ENCODE data around the gene CCR1. TPM values are rescaled to one million over a fixed set of nuclear protein-coding genes. Genes with fewer than 3 reads are reported as not detected.
"Not testable (repeated sequence)": the region's sequence is repeated elsewhere in the genome, so short reads cannot be mapped to it uniquely, and the experiment has no call there.

The CCR1 gene
- total RNA-seq, 4 donors from 2014 or later, result 0.26 to 2.2 (median 1.0) TPM

DNA sequence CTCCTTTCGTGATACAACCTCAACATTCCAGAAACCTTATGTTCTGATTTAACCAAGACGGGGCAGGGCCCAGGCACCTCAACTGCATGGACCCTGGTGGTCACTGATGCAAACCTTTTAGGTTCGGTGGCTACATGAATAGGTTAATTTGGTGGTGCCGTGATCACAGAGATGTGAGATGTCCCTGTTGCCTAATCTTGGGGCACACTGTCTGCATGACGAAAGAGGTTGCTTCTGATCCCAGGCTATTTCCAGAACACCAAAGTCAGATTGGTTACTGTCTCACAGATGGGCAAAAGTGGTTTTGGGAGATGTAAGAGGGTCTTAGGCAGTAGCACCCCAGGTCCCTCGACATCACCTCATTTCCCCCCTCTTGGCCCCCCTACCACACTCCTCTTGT, 4.0 kb upstream of the CCR1 start:
- no peak overlapping the region for H3K27ac ChIP-seq
- 69% methylated on average over 6 of the region's 6 CpGs for WGBS
- peaks cover 9% of the 10 kb centered on the region for H3K27me3 ChIP-seq
- H3K4me3 ChIP-seq, result no peak overlapping the region
- no peaks in the 10 kb centered on the region for H3K36me3 ChIP-seq
- no peak for DNase-seq (ENCODE audit: low spot score in 2 of 2)
- no peaks in the 10 kb centered on the region for H3K4me1 ChIP-seq
- TF ChIP-seq POLR2AphosphoS5 (IDR thresholded peaks at IDR 0.05) (no peak), POLR2A (IDR thresholded peaks at IDR 0.05) (no peak), EP300 (IDR thresholded peaks at IDR 0.05) (no peak), CTCF (IDR thresholded peaks at IDR 0.05) (no peak)
- no peaks in the 10 kb centered on the region for H3K9me3 ChIP-seq

DNA sequence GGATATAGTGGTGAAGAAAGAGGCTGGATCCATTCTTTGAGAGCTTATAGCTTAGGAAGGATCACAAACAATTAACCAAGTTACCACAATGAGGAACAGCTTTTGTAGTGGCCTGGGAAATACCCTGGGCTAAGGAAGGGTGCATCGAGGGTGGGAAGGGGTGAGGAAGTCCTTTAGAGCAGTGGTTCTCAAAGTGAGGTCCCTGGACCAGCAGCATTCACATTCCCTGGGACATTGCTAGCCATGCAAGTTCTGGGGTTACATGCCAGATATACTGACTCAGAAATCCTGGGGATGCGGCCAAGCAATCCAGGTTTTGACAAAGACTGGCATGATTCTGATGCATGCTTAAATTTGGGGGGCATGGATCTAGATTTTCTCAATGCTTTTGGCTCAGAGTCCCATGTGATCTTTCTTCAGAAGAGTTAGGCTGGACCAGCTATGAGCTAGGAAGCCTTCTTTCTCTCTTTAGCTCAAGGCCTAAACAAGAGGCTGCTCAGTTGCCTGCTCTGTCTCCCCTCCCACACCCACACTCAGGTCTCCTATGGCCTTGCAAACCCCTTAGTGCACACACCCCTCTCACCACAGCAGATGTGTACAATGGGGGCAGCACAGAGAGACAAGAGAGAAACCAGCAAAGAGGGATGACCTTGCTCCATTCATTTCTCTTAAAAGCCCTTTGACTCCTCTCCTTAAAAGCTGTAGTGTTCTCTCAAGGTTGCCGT, 1.8 kb upstream of the CCR1 start:
- Histone ChIP-seq H3K27me3 (peaks cover 9% of the 10 kb centered on the region), H3K9me3 (no peaks in the 10 kb centered on the region), H3K27ac (no peak overlapping the region), H3K4me1 (no peaks in the 10 kb centered on the region), H3K36me3 (no peaks in the 10 kb centered on the region), H3K4me3 (no peak overlapping the region)
- DNase-seq (ENCODE audit: low spot score in 2 of 2), result no peak
- TF ChIP-seq POLR2AphosphoS5 (IDR thresholded peaks at IDR 0.05) (no peak), POLR2A (IDR thresholded peaks at IDR 0.05) (no peak), CTCF (IDR thresholded peaks at IDR 0.05) (no peak), EP300 (IDR thresholded peaks at IDR 0.05) (no peak)
- 57% methylated on average over 3 of the region's 3 CpGs for WGBS

DNA sequence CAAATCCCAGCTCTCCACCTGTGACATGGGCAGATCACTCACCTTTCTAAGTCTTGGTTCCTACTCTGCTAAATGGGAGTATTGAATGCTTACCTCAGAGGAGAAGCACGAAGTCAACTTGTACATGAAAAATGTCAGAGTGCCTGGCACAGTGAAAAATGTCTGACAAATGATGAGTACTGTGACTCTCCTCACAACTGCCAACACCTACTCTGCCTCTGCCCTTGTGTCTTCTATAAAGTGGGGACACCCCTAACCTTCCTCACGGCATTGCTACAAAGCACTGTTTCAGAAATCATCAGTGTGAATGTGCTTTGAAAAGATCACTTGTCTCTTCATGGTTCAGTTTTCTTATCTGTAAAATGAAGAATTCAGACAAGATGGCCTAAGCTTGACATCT, 940 bp upstream of the CCR1 start:
- H3K4me3 ChIP-seq, result no peak overlapping the region
- no peaks in the 10 kb centered on the region for H3K36me3 ChIP-seq
- H3K27ac ChIP-seq, result no peak overlapping the region
- H3K9me3 ChIP-seq, result no peaks in the 10 kb centered on the region
- TF ChIP-seq EP300 (IDR thresholded peaks at IDR 0.05) (no peak), CTCF (IDR thresholded peaks at IDR 0.05) (no peak), POLR2A (IDR thresholded peaks at IDR 0.05) (no peak), POLR2AphosphoS5 (IDR thresholded peaks at IDR 0.05) (no peak)
- peaks cover 2% of the 10 kb centered on the region for H3K27me3 ChIP-seq
- no peak for DNase-seq (ENCODE audit: low spot score in 2 of 2)
- no peaks in the 10 kb centered on the region for H3K4me1 ChIP-seq
- WGBS, result 50% methylated on average over 2 of the region's 2 CpGs

GRCh38 chr3:46207514-46207913, 599 bp downstream of the CCR1 start:
- H3K36me3 ChIP-seq; H3K27ac ChIP-seq; H3K27me3 ChIP-seq; DNase-seq (ENCODE audit: low spot score in 2 of 2); H3K9me3 ChIP-seq; H3K4me1 ChIP-seq: not testable (repeated sequence)
- peak overlapping the region; percentile 25 for H3K4me3 ChIP-seq
- WGBS, result 89% methylated on average over 6 of the region's 6 CpGs

- H3K27ac ChIP-seq, result no peak overlapping the region
- TF ChIP-seq CTCF (IDR thresholded peaks at IDR 0.05), result no peak
- no peak for TF ChIP-seq POLR2AphosphoS5 (IDR thresholded peaks at IDR 0.05)
- TF ChIP-seq POLR2A (IDR thresholded peaks at IDR 0.05), result no peak
- peak overlapping the region; percentile 25 for H3K4me3 ChIP-seq
Observed at GRCh38 chr3:46206282-46207015, 1.7 kb downstream of the CCR1 start.

More at GRCh38 chr3:46206282-46207015, 1.7 kb downstream of the CCR1 start:
- no peaks in the 10 kb centered on the region for H3K9me3 ChIP-seq
- H3K27me3 ChIP-seq, result no peaks in the 10 kb centered on the region
- 77% methylated on average over 6 of the region's 6 CpGs for WGBS
- no peak for DNase-seq (ENCODE audit: low spot score in 2 of 2)
- no peaks in the 10 kb centered on the region for H3K36me3 ChIP-seq
- no peaks in the 10 kb centered on the region for H3K4me1 ChIP-seq

All from suprapubic skin (tissue), 4 donors.